ENCODE results near the gene PEX6. TPM values are rescaled to one million over a fixed set of nuclear protein-coding genes. Genes with fewer than 3 reads are reported as not detected.

PEX6 gene
- total and polyA plus RNA-seq, 2 of the 13 experiments (the other 11 are each of a cell fraction or from before 2014, with no cell fraction given): 5.1 to 6.7 TPM

DNA sequence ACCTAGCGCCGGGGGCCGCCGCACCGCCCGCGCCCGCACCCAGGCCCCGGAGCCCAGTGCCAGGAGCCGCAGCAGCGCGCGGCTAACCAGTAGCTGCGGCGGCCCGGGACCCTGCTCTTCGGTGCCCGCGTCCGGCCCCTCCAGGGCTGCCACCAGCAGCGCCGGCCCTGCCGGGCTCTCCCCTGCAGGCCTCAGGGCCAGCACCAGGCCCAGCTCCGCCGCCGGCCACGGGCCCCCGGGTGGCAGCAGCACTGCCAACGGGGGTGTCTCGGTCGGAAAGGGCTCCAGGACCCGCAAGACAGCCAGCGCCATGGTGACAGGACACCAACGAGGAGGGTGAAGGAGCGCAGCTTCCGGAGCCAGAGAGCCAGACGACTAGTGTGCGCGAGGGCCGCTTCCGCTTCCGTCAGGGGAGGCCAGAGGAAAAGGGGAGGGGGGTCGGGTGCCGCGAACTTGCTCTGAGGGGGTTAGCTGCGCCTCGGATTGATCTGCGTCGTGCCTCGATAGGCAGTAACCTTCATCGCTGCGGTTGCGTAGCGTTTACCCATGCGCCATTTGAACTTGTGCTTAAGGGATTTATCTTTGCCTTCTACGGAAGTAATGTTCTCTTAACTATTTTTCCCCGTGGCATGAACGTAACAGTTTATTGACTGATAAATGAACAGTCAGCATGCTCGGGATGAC, at the start of gene PEX6 (continued):
- TF ChIP-seq ESRRA (CRISPR knock-in tag; IDR thresholded peaks at IDR 0.05; ENCODE audit: low read depth) (no peak), IKZF4 (CRISPR knock-in tag; IDR thresholded peaks at IDR 0.05; ENCODE audit: borderline replicate concordance, low read depth, not compliant biosample characterization) (peak; percentile 41), ZBTB20 (CRISPR knock-in tag; IDR thresholded peaks at IDR 0.05; ENCODE audit: borderline replicate concordance, low read depth) (peak; percentile 69; the same call in 1 of the 2 replicates), GTF2F1 (IDR thresholded peaks at IDR 0.05; ENCODE audit: low read length) (0 out of 2 replicates have a peak, but pooled peaks have one; percentile 55), SMC3 (IDR thresholded peaks at IDR 0.05; ENCODE audit: low read length) (no peak), BRD4 (CRISPR knock-in tag; IDR thresholded peaks at IDR 0.05) (no peak), YY1 (IDR thresholded peaks at IDR 0.05; ENCODE audit: insufficient read depth, insufficient replicate concordance, low read depth, low read length) (peak; percentile 81), ZNF235 (CRISPR knock-in tag; IDR thresholded peaks at IDR 0.05; ENCODE audit: borderline replicate concordance) (no peak), ZNF670 (CRISPR knock-in tag; IDR thresholded peaks at IDR 0.05; ENCODE audit: borderline replicate concordance) (0 out of 2 replicates have a peak, but pooled peaks have one; percentile 5), ZNF629 (CRISPR knock-in tag; conservative IDR thresholded peaks at IDR 0.05) (no peak), ZNF326 (CRISPR knock-in tag; IDR thresholded peaks at IDR 0.05; ENCODE audit: borderline replicate concordance) (no peak), HCFC1 (IDR thresholded peaks at IDR 0.05; ENCODE audit: low read depth, low read length) (peak; percentile 48), FOXA1 (IDR thresholded peaks at IDR 0.05) (no peak), FOXA1 (CRISPR knock-in tag; IDR thresholded peaks at IDR 0.05) (no peak), KDM6A (CRISPR knock-in tag; IDR thresholded peaks at IDR 0.05; ENCODE audit: low read depth) (no peak), ZBTB7B (CRISPR knock-in tag; IDR thresholded peaks at IDR 0.05) (peak; percentile 84), MLLT10 (CRISPR knock-in tag; IDR thresholded peaks at IDR 0.05) (no peak), IKZF1 (IDR thresholded peaks at IDR 0.05) (no peak), MEF2D (CRISPR knock-in tag; IDR thresholded peaks at IDR 0.05) (peak; percentile 79; the same call in 1 of the 2 replicates), ELF4 (CRISPR knock-in tag; IDR thresholded peaks at IDR 0.05; ENCODE audit: borderline replicate concordance) (peak; percentile 86), HNRNPUL1 (IDR thresholded peaks at IDR 0.05; ENCODE audit: low read depth, low read length) (no peak)
- TF ChIP-seq, protein P1, sequence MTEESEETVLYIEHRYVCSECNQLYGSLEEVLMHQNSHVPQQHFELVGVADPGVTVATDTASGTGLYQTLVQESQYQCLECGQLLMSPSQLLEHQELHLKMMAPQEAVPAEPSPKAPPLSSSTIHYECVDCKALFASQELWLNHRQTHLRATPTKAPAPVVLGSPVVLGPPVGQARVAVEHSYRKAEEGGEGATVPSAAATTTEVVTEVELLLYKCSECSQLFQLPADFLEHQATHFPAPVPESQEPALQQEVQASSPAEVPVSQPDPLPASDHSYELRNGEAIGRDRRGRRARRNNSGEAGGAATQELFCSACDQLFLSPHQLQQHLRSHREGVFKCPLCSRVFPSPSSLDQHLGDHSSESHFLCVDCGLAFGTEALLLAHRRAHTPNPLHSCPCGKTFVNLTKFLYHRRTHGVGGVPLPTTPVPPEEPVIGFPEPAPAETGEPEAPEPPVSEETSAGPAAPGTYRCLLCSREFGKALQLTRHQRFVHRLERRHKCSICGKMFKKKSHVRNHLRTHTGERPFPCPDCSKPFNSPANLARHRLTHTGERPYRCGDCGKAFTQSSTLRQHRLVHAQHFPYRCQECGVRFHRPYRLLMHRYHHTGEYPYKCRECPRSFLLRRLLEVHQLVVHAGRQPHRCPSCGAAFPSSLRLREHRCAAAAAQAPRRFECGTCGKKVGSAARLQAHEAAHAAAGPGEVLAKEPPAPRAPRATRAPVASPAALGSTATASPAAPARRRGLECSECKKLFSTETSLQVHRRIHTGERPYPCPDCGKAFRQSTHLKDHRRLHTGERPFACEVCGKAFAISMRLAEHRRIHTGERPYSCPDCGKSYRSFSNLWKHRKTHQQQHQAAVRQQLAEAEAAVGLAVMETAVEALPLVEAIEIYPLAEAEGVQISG (CRISPR knock-in tag; IDR thresholded peaks at IDR 0.05): peak; percentile 98
- TF ChIP-seq, protein P2, sequence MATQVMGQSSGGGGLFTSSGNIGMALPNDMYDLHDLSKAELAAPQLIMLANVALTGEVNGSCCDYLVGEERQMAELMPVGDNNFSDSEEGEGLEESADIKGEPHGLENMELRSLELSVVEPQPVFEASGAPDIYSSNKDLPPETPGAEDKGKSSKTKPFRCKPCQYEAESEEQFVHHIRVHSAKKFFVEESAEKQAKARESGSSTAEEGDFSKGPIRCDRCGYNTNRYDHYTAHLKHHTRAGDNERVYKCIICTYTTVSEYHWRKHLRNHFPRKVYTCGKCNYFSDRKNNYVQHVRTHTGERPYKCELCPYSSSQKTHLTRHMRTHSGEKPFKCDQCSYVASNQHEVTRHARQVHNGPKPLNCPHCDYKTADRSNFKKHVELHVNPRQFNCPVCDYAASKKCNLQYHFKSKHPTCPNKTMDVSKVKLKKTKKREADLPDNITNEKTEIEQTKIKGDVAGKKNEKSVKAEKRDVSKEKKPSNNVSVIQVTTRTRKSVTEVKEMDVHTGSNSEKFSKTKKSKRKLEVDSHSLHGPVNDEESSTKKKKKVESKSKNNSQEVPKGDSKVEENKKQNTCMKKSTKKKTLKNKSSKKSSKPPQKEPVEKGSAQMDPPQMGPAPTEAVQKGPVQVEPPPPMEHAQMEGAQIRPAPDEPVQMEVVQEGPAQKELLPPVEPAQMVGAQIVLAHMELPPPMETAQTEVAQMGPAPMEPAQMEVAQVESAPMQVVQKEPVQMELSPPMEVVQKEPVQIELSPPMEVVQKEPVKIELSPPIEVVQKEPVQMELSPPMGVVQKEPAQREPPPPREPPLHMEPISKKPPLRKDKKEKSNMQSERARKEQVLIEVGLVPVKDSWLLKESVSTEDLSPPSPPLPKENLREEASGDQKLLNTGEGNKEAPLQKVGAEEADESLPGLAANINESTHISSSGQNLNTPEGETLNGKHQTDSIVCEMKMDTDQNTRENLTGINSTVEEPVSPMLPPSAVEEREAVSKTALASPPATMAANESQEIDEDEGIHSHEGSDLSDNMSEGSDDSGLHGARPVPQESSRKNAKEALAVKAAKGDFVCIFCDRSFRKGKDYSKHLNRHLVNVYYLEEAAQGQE (IDR thresholded peaks at IDR 0.05; ENCODE audit: borderline replicate concordance in 1 of 2, low read depth in 1 of 2, low read length in 2 of 2): 0 out of 4 replicates have a peak, but pooled peaks of 1 of the 2 experiments have one; percentile 47
- TF ChIP-seq, protein P3, sequence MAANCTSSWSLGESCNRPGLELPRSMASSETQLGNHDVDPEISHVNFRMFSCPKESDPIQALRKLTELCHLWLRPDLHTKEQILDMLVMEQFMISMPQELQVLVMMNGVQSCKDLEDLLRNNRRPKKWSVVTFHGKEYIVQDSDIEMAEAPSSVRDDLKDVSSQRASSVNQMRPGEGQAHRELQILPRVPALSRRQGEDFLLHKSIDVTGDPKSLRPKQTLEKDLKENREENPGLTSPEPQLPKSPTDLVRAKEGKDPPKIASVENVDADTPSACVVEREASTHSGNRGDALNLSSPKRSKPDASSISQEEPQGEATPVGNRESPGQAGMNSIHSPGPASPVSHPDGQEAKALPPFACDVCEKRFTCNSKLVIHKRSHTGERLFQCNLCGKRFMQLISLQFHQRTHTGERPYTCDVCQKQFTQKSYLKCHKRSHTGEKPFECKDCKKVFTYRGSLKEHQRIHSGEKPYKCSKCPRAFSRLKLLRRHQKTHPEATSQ (CRISPR knock-in tag; IDR thresholded peaks at IDR 0.05; ENCODE audit: borderline replicate concordance): no peak; the same call in 1 of the 2 replicates

Measured in HepG2 (cell line).